ENCODE data around the gene SORT1.
"Not testable (repeated sequence)": the region's sequence is repeated elsewhere in the genome, so short reads cannot be mapped to it uniquely, and the experiment has no call there.

The SORT1 gene

GRCh38 chr1:109379907-109380306 is 17.8 kb downstream of the SORT1 start:
- DNase-seq (ENCODE audit: low spot score) = no peak

DNA sequence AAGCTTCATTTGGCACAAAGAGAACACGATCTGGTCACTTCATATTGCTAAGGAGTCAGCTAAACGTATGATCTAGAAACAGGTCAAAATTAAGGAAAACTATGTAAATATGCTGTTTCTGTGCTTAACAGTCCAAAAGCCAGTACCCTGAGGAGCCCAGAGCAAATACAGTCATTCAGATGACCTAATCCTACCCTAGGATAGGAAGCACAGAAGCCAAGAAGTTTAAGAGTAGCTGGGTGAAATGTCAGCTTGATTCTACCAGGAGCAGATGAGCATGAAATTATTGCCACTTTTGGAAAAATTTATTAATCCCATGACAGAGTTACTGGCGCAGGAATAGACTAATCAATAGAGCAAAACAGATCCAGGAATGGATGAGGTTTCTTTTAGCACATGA is 18.3 kb downstream of the SORT1 start:
- DNase-seq (ENCODE audit: low spot score) = no peak

- DNase-seq (ENCODE audit: low spot score) = no peak
Measured at GRCh38 chr1:109377698-109378097, 20.0 kb downstream of the SORT1 start.

DNA sequence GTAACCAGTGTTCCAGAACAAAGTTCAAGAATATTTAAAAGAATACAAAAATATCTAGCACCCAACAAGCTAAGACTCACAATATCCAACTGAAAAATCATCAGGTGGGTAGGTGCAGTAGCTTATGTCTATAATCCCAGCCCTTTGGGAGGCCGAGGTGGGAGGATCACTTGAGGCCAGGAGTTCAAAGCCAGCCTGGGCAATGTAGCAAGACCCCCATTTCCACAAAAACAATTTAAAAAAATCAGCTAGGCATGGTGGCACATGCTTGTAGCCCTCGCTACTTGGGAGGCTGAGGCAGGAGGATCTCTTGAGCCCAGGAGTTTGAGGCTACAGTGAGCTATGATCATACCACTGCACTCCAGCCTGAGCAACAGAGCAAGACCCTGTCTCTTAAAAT is 24.0 kb downstream of the SORT1 start:
- not testable (repeated sequence) for DNase-seq (ENCODE audit: low spot score)

DNA sequence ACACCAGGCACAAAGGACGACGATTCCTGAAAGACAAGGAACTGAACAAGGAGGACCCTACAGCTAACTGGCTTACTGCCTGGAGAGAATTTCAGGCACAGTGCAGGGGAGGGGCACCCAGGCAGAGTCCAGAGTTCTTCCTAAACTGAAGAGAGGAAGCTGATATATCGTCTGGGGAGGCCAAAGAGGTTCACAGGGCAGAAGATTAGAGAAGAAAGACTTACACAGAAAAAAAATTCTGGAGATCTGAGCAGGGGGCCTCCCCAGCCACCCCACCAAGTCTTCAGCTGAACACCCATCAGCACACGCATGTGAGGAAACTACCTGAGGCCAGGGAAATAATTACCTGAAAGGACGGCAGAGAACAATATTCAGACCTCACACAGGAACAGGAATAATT is 24.6 kb downstream of the SORT1 start:
- DNase-seq (ENCODE audit: low spot score) = no peak

DNA sequence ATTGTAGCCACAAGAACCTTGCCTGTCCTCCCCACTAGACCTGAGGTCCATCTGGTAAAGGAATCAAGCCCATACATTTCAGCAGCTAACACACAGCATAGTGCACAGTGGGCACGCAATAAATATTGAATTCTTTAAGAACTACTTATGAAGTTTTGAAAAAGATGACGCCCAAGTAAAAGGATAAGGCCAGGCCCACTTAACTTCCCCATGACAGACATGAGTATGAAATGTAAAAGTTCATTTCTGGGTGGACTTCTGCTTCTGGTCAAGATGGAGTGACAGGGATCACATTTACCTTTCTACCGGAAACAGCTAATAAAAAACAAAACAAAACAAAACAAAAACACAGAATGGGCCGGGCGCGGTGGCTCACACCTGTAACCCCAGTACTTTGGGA is 25.4 kb downstream of the SORT1 start:
- DNase-seq (ENCODE audit: low spot score) = no peak

DNA sequence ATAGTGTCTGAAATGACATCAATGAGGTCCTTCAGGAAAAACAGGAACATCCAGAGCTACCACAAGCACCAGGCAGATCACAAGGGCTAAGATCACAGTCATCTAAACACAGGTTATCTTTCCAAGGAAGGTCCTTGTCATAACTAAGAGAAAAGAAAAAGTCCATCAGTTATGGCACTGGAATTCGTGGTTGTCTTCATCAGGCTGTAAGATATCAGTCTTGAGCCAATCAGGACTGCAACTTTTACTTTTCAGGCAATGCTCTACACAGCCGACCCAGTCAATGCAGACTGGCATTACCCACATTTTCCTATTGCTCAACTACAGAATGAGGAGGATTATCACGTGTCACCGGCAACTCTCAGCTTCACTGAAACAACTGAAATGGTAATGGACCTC is 26.4 kb downstream of the SORT1 start:
- DNase-seq (ENCODE audit: low spot score) = no peak

GRCh38 chr1:109370712-109371340 is 26.9 kb downstream of the SORT1 start:
- DNase-seq (ENCODE audit: low spot score) = no peak

DNA sequence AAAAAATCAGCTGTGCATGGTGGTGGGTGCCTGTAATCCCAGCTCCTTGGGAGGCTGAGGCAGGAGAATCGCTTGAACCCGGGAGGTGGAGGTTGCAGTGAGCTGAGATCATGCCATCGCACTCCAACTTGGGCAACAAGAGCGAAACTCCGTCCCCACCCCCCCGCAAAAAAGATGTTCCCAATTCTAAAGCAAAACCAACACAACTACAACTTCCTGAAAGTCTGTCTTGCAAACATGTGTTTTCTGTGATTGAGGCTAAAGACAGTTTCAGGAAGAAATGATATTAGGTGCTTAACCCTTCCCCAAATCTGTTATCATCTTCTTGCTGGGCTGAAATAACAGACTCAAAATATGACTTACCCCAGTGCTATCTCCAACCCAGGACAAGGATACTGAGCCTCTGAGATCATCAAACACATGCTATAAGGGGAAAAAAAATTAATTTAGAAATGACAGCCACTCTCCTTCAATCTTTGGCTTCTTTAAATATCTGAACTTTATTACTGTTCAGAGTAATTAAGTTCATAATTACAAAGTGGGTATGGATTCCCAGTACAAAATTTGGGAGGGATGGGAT is 28.5 kb downstream of the SORT1 start:
- no peak for DNase-seq (ENCODE audit: low spot score)

DNA sequence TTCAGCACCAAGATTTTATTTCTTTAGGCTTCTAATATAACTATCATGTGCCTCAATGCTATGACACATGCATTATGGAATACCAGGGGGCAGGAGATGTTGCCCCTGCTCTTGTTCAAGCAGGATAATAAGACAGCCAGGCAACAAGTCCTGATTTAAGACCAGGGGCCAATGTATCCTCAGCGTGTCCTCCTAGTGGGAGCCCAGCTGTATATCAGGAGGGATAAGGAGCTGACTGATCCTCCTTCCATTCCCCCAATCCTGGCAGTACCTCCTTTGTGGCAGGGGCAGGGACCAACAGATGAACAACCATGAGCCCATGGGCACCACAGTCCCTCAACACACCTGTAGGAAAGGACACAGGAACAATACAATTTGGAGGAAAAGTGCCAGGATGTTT is 29.3 kb downstream of the SORT1 start:
- DNase-seq (ENCODE audit: low spot score) = no peak

GRCh38 chr1:109367626-109368025 is 30.1 kb downstream of the SORT1 start:
- no peak for DNase-seq (ENCODE audit: low spot score)

- DNase-seq (ENCODE audit: low spot score) = no peak
Measured at GRCh38 chr1:109365642-109366204, 32.0 kb downstream of the SORT1 start.

GRCh38 chr1:109361649-109362048 is 36.1 kb downstream of the SORT1 start:
- no peak for DNase-seq (ENCODE audit: low spot score)

DNA sequence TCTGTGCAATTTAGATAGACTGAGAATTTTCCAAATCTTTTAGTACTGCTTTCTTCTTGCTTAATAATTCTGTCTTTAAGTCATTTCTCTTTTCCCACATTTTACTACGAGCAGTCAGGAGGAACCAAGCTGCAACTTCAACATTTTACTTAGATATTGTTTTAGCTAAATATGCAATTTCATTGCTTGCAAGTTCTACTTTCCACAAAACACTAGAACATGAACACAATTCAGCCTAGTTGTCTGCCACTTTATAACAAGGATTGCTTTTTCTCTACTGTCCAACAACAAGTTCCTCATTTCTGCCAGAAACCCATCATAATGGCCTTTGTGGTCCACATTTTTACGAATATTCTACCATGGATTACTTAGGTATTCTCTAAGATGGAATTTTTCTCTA is 36.6 kb downstream of the SORT1 start:
- DNase-seq (ENCODE audit: low spot score) = no peak

GRCh38 chr1:109357616-109358015 is 40.1 kb downstream of the SORT1 start:
- DNase-seq (ENCODE audit: low spot score) = no peak

- no peak for DNase-seq (ENCODE audit: low spot score)
Measured at GRCh38 chr1:109356915-109357314, 40.8 kb downstream of the SORT1 start.

- DNase-seq (ENCODE audit: low spot score) = no peak
Measured at GRCh38 chr1:109356505-109356904, 41.2 kb downstream of the SORT1 start.

- no peak for DNase-seq (ENCODE audit: low spot score)
Measured at GRCh38 chr1:109354929-109355328, 42.8 kb downstream of the SORT1 start.

- DNase-seq (ENCODE audit: low spot score) = no peak
Measured at GRCh38 chr1:109351457-109351856, 46.3 kb downstream of the SORT1 start.

GRCh38 chr1:109350655-109351054 is 47.1 kb downstream of the SORT1 start:
- no peak for DNase-seq (ENCODE audit: low spot score)

- DNase-seq (ENCODE audit: low spot score) = no peak
Measured at GRCh38 chr1:109350182-109350581, 47.5 kb downstream of the SORT1 start.

DNA sequence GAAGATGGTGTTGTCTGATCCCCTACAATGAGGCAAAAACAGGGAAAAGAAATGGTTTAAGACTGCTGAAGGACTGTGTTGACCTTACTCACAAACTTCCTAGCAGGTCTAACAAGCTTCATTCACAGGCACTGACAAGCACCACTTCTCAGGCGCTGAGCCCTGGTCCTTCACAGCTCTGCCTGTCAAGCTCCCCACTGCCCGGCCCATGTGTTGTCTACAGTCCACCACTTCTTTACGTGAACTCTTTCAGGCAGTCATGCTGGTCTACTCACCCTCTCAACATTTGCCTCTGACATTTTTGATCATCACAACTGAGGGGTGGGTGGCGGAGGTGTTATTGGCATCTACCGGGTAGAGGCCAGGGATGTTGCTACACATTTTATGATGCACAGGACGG is 50.2 kb downstream of the SORT1 start:
- DNase-seq (ENCODE audit: low spot score) = no peak

GRCh38 chr1:109341944-109342930 is 55.5 kb downstream of the SORT1 start:
- DNase-seq (ENCODE audit: low spot score) = no peak

Data from LoVo (cell line).